ENCODE measurements around the gene NLRP9.

NLRP9 gene

DNA sequence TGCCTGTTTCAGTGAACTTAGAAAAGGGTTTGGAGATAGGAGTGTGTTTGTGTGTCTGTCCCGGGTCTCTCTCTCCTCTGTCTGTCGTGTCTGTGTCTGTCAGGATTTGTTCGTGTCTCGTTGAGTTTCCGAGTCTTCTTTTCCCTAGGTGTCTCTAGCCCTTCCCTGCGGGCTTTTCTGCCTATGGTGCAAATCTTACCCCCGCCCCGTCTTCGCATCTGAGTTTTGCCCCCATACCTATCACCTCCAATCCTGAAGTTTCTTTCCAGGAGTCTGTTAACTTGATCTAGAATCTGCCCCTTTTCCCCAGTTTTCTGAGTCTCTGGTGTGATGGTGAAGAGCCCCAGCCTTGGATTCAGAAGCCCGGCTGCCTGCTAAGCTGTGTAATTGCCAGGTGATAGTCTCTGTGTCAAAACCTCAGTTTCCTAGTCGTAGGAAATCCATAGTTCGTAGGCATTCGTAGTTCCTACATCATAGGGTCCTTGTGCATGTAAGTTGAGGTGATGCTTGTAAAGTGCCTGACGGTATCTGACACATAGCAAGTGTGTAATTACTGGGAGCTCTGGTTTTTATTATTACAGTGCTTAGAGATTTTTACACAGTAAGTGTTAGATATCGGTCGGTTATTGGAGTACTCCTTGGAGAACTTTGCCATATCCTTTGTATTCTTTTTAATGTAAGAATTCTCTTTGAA is 62.4 kb downstream of the NLRP9 start:
- TF ChIP-seq, protein P1, sequence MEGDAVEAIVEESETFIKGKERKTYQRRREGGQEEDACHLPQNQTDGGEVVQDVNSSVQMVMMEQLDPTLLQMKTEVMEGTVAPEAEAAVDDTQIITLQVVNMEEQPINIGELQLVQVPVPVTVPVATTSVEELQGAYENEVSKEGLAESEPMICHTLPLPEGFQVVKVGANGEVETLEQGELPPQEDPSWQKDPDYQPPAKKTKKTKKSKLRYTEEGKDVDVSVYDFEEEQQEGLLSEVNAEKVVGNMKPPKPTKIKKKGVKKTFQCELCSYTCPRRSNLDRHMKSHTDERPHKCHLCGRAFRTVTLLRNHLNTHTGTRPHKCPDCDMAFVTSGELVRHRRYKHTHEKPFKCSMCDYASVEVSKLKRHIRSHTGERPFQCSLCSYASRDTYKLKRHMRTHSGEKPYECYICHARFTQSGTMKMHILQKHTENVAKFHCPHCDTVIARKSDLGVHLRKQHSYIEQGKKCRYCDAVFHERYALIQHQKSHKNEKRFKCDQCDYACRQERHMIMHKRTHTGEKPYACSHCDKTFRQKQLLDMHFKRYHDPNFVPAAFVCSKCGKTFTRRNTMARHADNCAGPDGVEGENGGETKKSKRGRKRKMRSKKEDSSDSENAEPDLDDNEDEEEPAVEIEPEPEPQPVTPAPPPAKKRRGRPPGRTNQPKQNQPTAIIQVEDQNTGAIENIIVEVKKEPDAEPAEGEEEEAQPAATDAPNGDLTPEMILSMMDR (conservative IDR thresholded peaks at IDR 0.05; ENCODE audit: low read depth, low read length) = no peak
- H3K4me3 ChIP-seq (ENCODE audit: low read depth, low read length) = peak overlapping the region; percentile 82
- no peak for DNase-seq (ENCODE audit: low read depth)

DNA sequence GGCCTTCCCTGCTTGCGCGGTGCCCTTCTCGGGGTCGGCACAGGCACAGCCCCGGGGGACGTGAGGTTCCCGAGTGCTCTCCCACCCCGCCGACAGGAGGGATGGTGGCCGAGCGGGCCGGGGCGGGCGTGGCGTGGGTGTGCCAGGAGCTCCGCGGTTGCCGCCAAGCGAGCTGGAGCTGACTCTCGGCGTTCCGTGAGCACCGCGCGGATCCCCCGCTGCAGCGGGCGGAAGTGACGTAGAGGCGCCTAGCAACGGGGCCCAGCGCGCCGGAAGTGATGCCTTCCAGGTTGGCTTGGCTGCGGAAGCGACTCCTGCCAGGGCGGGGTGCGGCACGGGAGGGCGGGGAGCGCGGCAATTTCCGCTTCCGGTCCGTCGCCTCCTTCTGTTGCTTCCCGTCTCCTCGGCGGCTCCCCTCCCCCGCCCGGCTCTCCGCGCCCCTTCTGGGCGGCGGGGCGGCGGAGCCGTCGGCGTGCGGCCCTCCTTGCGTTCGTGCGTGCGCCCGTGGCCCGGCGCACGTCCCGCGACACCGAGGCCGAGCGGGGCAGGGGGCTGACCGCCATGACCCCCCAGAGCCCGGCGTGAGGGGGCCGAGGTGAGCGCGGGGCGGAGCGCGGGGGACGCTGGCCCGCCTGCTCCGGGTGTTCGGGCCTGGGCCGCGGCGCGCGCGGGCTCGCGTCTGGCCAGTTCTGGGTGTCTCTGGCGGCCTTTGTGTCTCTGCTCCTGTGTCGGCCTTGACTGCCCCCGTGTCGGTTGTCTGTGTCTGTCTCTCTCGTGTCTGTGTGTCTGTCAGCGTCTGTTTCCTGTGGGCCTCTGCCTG is 63.2 kb downstream of the NLRP9 start, which contains the start of gene EPN1:
EPN1 (plus strand) TSS at position 386 of the 820 bp plus-strand sequence. CDS start 3,402 bp downstream, outside the sequence.
- H3K4me3 ChIP-seq (ENCODE audit: low read depth, low read length) = peak within 1 kb of the TSS; percentile 82
- DNase-seq (ENCODE audit: low read depth) = peak; percentile 97
- TF ChIP-seq, protein P1 (conservative IDR thresholded peaks at IDR 0.05; ENCODE audit: low read depth, low read length) = no peak

DNA sequence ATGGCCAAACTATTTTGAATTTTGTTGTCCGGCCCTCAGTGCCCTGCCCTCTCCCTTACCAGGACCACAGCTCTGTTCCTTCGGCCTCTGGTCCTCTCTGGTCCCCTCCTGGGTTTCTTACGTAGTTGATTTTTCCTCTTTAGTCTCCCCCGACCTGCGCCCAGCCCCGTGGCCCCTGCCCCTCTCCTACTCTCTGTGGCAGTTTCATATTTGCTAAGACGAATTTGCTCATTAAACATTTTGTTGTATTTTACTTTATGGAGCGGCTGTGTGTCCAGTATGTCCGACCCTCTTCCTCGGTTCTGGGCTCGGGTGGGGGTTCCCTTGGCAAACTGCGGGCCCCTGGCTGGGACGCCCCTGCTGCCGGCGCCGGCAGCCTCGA is 63.8 kb downstream of the NLRP9 start:
- TF ChIP-seq, protein P1 (conservative IDR thresholded peaks at IDR 0.05; ENCODE audit: low read depth, low read length) = no peak
- peak overlapping the region; percentile 82 for H3K4me3 ChIP-seq (ENCODE audit: low read depth, low read length)
- no peak for DNase-seq (ENCODE audit: low read depth)

DNA sequence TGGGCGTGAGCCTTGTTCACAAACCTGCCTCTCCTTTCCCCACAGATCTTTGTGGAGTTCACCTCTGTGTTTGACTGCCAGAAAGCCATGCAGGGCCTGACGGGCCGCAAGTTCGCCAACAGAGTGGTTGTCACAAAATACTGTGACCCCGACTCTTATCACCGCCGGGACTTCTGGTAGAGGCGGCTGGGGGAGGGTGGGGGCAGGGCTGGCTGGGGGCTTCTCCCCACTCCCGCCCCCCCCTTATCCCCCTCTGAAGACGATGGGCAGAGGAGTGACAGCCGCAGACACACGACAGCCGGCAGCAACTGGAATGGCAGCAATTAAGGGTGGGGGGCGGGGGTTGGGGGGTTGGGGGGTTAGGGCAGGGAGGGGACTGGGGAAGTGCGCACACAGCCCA is 64.3 kb downstream of the NLRP9 start:
- TF ChIP-seq, protein P1 (conservative IDR thresholded peaks at IDR 0.05; ENCODE audit: low read depth, low read length) = no peak
- H3K4me3 ChIP-seq (ENCODE audit: low read depth, low read length) = no peak overlapping the region
- no peak for DNase-seq (ENCODE audit: low read depth)

DNA sequence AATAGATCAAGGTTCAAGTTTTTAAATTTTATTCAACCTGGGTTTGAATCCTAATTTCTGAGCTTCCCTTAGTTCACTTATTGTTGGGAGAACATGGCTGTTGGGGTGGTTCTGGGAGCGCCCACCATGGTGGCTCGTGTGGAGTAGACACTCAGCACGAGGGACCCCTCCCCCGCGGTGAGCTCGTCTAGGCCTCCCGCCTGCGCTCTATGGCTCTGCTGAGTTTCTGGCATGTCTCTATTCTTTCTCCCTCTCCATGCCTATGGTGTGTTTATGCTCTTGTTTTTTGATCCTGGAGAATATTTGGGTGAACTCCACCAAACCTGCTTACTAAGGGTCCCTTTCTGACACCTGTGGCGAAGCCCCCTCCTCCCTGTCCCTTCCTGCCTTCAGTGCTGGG is 64.7 kb downstream of the NLRP9 start:
- DNase-seq (ENCODE audit: low read depth) = no peak
- no peak overlapping the region for H3K4me3 ChIP-seq (ENCODE audit: low read depth, low read length)
- TF ChIP-seq, protein P1 (conservative IDR thresholded peaks at IDR 0.05; ENCODE audit: low read depth, low read length) = no peak

DNA sequence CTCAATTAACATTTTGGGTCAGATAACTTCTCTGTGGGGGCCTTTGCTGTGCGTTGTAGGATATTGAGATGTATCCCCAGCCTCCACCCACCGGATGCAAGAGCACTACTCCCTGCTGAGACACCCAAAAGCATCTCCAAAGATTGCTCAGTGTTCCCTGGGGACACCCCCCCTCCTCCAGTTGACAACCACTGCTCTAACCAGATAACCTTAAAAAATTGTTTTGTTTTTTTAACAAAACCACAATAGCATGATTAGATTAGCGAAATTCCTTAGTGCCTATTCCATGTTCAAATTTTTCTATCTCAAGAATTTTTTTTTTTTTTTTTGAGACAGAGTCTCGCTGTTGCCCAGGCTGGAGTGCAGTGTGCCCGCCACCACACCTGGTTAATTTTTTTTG is 65.8 kb downstream of the NLRP9 start:
- H3K4me3 ChIP-seq (ENCODE audit: low read depth, low read length) = no peak overlapping the region
- DNase-seq (ENCODE audit: low read depth) = peak; percentile 65
- TF ChIP-seq, protein P1 (conservative IDR thresholded peaks at IDR 0.05; ENCODE audit: low read depth, low read length) = no peak

All from choroid plexus epithelial cell (primary cell).